Inflammatory macrophage treated with lipopolysaccharide for 4 hours (primary cell): Measurements from ENCODE around the gene ADAMTS17.
"Not testable (repeated sequence)": the region's sequence is repeated elsewhere in the genome, so short reads cannot be mapped to it uniquely, and the experiment has no call there.

Source experiments
- DNase-seq: peaks from one replicate; pipeline ENCODE4 v3.0.0-alpha.2; 2020

The ADAMTS17 gene

DNA sequence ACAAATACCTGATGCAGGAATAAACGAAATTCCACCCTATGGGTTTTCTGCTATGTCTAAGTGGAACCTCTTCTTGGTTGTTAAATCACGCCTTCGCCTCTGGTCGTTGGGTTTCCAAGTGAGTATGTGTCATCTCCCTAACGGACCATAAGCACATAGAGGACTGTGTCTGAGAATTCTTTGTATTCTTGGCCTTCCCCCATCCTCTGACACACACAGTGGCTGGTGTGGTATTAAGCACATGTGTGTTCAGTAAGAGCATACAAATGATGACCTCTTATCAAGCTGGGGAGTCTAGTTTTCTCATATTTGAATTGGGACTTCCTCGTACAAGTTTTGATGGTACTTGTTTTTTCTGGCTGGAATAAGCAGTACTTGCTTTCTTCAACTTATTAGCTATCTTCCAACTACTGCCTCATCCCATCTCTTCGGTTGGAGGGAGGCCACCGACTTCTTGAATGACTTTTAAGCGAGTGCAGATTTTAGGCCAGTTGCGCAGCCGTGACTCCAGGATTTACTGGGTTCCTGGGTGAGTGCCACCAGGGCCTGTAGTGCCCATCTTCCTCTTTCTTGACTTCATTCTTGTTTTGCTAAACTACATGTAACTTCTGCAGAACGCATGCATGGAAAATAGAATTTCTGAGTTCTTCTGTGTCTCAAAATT lies 240.2 kb downstream of the ADAMTS17 start:
- no peak for DNase-seq

DNA sequence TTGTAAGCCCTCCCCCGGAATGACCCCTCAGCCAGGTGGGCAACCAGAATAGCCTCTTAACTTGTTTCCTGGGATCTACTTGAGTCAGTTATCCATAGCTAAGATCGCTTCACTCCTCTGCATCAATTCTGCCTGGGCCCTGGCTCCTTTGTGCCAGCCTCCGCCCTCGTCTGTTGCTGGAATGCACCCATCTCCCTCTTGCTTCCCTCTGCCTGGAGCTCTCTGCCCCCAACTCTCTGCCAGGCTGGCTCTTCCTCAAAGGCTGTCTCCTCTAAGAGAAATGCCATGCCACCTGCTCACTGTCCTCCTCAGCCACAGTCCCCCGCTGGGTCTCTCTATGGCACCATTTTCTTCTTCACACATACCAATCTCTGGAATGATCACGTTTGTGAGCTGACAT lies 240.8 kb downstream of the ADAMTS17 start:
- DNase-seq: no peak

DNA sequence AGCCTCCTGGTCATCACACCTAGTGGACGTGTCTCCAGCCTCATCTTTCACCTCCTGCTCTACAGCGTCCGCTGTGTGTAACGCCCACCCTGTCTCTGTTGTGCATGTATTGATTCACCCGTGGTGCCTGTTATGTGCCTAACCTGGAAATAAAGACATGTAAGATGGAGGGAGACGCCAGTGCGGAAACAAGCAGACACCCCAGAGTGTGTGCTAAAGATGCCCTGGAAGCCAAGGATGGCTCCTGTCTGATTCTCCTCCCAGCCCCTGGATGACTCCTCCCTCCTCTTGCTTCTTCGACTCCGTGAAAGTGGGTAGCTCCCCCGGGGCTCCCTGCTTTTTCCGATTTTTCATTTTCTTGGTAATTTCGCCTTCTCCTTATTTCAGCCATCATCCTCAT lies 241.8 kb downstream of the ADAMTS17 start:
- no peak for DNase-seq

GRCh38 chr15:100098705-100099104 lies 243.1 kb downstream of the ADAMTS17 start:
- DNase-seq: no peak

GRCh38 chr15:100097342-100098127 lies 244.2 kb downstream of the ADAMTS17 start:
- DNase-seq: no peak

GRCh38 chr15:100096700-100097099 lies 245.1 kb downstream of the ADAMTS17 start:
- no peak for DNase-seq

DNA sequence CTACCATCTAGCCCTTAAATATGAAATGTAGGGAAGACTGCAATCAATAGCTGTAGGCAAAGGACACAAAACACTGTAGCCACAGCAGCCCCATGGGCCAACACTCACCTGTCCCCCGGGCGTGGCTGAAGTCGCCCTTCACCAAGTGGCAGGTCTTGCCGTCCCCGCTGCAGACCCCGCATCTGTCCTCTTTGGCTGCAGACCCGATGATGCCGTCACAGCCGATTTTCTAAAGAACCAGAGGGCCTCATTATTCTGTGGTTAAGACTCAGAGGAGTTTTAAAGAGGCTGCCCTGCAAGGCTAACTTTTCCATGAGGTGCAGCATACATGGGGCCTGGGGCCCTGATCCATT lies 245.6 kb downstream of the ADAMTS17 start:
- no peak for DNase-seq

DNA sequence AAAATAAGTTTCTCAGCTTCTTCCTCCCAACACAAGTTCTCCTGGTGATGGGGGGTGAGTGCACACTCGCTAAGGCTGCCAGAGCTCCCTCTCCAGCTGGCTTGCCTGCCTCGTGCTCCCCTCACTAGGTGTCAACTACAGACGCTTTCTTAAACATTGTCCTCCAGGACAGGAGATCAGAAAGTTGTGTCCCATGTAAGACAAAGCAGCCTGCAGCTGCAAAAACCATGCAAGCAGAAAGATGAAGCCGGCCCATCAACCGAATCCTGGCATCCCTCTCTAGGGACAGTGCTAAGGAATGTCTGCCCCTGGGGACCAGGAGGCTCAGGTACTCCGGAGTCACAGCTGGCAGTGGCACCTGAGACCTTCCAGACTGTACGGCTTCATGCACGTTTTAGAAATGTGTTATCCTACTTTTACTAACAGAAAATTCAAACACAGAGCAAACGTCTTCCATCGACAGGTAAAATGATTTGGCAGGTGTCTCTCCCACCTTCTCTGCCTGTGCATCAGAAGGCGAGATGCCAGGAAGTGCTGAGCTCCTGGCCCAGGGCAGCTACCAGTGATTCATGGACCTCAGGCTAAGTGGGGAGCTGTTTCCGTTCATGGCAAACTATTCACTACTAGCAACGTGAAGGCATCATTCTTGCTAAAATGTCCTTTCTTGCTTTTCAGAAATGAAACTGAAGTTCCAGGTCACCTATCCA lies 246.1 kb downstream of the ADAMTS17 start:
- no peak for DNase-seq

DNA sequence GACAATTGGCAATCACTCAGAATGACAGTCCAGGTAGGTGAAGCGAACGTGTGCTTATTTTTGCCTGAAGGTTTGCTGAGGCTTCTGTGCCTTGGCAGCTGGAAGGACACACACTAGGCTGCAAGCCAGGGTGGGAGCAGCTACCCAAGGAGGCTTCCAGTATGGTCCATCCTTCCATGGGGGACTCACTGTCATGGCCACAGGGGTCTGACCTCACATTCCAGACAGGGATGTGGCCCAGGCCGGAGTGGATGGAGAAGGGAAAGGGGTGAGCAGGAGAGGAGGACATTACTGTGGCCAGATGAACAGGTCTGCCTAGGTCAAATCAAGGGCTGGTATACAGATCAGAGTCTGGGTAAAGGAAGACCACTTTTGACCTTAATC lies 247.7 kb downstream of the ADAMTS17 start:
- no peak for DNase-seq

DNA sequence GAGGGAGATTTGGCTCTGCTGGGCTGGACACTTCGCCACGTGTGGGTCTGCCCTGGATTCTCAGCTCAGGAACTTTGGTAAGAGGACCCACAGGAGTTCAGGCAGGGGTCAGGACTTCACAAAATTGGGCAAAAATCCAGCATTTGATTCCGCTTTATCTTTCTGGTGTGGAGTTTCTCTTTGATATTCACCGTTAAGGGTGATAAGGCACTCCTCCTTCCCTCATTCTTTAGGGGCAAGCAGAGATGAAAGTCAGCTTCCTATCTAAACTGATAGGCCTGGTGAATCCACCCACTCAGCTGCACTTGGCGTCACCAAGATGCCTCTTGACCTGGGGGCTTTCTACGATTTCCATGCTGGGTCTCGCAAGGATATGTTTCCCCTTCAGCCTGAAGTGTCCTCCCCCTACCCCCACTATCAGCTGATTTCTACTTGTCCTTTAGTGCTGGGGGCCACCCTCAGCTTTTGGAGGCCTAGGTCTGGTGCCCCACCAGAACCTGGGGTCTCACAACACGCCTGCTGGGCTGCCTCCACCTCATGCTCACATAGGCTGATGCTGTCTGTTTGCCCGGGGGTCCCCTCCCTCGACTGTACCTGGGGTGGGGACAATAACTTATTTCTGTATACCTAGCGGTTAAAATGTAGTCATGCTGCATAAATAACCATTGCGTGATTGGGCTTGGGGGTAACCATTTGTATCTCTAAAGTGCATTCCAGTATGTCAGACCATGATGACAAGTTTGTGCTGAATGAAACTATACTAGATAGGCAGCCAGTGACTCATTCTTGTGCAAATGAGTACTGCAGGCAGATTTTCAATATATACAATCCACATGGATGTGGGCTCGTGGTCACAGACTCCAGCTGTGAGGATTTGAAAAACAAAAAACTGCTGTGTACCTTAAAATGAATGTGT lies 248.3 kb downstream of the ADAMTS17 start:
- DNase-seq: no peak

GRCh38 chr15:100092034-100092433 lies 249.7 kb downstream of the ADAMTS17 start:
- no peak for DNase-seq

- DNase-seq: no peak
Measured at GRCh38 chr15:100090411-100090810, 251.4 kb downstream of the ADAMTS17 start.

- DNase-seq: not testable (repeated sequence)
Measured at GRCh38 chr15:100084042-100084821, 257.5 kb downstream of the ADAMTS17 start.

GRCh38 chr15:100083572-100083971 lies 258.2 kb downstream of the ADAMTS17 start:
- no peak for DNase-seq

DNA sequence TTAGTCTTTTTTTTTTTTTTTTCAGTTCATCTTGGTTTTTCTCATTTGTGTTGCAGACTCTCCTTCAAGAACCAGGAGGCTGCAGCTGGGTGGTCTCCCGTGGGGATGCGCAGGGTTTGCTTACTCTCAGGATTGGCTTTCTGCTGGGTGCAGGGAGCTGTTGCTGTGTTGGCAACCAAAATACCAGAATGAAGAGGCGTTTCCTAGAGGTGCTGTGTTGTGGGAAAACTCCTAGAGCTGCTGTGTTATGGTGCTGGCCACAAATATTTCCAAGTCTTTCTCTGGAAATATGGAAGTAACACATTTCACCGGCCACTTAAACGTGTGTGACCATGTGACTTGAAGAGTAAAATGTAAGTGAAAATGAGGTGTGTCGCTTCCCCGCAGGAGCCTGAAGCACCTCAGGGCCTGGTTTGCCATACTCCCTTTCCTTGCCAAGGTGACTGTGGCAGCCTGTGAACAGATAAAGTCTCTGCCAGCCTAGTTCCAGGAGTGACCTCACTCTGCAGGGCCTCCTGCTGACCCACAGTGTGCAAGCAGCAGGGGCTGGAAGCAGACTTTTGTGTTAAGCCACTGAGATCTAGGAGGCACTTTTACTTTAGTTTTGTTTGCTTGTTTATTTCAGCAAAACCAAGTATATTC lies 258.9 kb downstream of the ADAMTS17 start:
- no peak for DNase-seq

GRCh38 chr15:100081454-100081853 lies 260.3 kb downstream of the ADAMTS17 start:
- no peak for DNase-seq

DNA sequence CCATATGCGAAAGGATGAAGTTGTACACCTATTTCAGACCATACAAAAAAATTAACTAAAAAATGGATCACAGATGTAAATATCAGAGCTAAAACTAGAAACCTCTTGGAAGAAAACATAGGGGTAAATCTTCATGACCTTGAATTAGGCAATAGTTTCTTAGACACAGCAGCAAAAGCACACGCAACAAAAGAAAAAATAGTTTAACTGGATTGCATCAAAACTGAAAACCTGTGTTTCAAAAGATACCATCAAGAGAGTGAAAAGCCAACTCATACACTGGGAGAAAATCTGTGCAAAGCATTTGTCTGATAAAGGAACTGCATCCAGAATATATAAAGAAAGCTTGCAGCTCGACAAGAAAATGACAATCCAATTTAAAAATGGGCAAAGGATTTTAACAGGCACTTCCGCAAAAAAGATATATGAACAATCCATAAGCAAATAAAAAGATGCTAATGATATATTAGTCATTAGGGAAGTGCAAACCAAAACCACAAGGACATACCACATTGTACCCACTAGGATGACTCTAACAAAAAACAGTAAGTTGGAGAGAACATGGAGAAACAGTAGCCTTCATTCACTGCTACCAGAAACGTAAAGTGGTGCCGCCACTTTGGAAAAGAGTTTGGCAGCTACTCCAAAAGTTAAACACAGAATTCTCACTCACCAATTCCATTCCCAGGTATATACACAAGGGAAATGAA lies 263.1 kb downstream of the ADAMTS17 start:
- DNase-seq: no peak

DNA sequence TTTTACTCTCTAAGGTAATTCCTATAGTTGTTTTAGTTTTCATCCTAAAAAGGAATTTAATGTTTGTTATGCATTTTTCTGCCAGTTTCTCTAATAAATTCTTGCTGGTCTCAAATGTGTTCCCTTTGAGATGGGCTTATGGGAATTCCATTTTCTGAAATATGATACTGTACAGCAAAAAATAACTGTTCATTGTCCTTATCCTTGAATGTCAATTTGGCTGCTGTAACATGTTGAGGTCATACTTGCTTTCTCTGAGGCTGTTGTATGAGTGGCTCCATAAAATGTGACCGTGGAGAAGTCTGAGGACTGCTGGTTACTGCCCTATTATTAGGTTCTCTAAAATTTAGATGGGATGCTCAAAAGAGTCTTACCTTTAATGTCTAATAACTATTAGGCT lies 266.5 kb downstream of the ADAMTS17 start:
- DNase-seq: no peak

DNA sequence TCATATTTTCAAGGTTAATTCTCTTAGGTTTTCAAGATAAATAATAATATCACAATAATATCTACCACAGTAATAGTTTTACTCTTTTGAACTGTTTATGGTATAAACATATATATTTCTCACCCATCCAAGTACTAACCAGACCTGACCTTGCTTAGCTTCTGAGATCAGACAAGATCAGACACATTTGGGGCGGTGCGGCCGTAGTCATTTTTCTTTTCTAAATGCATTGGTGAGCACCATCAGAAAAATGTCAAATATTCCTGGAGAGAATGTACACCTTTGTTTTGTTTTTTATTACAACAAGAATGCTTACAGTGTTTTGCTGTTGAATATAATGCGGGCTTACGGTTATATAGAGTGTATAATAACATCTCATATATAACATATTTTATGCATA lies 267.8 kb downstream of the ADAMTS17 start:
- DNase-seq: no peak

- not testable (repeated sequence) for DNase-seq
Measured at GRCh38 chr15:100066521-100067280, 275.1 kb downstream of the ADAMTS17 start.
